Measurements from ENCODE around the gene STYXL1. TPM values are rescaled to one million over a fixed set of nuclear protein-coding genes. Genes with fewer than 3 reads are reported as not detected.

STYXL1 gene
- total RNA-seq, 4 donors from 2014 or later, result 8.7 to 18.1 (median 12.5) TPM

GRCh38 chr7:76074972-76075370 lies 27.2 kb upstream of the STYXL1 start:
- Histone ChIP-seq H3K4me1 (peaks cover 0 to 17% (median 5%) of the 10 kb centered on the region in 3 donors), H3K4me3 (no peak overlapping the region), H3K27me3 (no peaks in the 10 kb centered on the region), H3K27ac (no peak overlapping the region), H3K36me3 (no peaks in the 10 kb centered on the region), H3K9me3 (peaks cover 0 to 13% (median 0%) of the 10 kb centered on the region in 3 donors)
- ATAC-seq, result no peak
- no peak for TF ChIP-seq EP300 (IDR thresholded peaks at IDR 0.05)
- TF ChIP-seq POLR2AphosphoS5 (IDR thresholded peaks at IDR 0.05), result no peak
- TF ChIP-seq, protein P1, sequence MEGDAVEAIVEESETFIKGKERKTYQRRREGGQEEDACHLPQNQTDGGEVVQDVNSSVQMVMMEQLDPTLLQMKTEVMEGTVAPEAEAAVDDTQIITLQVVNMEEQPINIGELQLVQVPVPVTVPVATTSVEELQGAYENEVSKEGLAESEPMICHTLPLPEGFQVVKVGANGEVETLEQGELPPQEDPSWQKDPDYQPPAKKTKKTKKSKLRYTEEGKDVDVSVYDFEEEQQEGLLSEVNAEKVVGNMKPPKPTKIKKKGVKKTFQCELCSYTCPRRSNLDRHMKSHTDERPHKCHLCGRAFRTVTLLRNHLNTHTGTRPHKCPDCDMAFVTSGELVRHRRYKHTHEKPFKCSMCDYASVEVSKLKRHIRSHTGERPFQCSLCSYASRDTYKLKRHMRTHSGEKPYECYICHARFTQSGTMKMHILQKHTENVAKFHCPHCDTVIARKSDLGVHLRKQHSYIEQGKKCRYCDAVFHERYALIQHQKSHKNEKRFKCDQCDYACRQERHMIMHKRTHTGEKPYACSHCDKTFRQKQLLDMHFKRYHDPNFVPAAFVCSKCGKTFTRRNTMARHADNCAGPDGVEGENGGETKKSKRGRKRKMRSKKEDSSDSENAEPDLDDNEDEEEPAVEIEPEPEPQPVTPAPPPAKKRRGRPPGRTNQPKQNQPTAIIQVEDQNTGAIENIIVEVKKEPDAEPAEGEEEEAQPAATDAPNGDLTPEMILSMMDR (IDR thresholded peaks at IDR 0.05), result no peak
- no peak for TF ChIP-seq POLR2A (IDR thresholded peaks at IDR 0.05)
- 100% methylated on average over 1 of the region's 4 CpGs; no CpG with 5 or more reads in 1 of the 2 donors for WGBS, 2 donors (ENCODE audit: low coverage in 1 of 2)

DNA sequence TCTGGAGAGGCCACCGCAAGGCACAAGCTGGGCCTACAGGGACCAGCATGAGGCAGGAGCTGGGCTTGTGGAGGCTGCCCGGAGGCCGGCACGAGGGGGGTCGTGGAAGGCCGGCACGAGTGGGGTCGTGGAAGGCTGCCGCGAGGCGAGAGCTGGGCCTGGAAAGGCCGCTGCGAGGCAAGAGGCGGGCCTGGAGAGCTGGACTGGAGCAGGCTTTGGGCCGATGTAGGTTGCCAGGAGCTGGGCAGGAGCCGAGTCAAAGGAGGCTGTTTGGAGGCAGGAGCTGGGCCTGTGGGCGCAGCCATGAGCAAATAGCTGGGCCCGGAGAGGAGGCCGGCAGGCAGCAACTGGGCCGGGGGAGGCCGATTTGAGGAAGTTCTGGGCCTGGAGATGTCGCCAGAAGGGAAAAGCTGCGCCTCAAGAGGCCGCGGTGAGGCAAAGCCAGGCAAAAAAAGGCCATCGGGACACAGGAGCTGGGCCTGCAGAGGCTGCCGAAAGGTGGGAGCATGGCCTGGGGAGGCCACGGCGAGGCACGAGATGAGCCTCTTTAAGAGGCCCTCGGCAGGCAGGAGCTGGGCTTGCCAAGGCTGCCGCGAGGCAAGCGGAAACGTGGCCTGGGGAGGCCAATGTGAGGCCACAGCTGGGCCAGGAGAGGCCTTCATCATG lies 26.6 kb upstream of the STYXL1 start:
- no peak for TF ChIP-seq EP300 (IDR thresholded peaks at IDR 0.05)
- Histone ChIP-seq H3K9me3 (peaks cover 0 to 13% (median 0%) of the 10 kb centered on the region in 3 donors), H3K27me3 (no peaks in the 10 kb centered on the region), H3K27ac (no peak overlapping the region), H3K4me1 (peaks cover 0 to 22% (median 8%) of the 10 kb centered on the region in 3 donors), H3K36me3 (no peaks in the 10 kb centered on the region), H3K4me3 (no peak overlapping the region)
- WGBS, 2 donors (ENCODE audit: low coverage in 1 of 2), result 94 to 99% methylated on average over 7 to 20 of the region's 35 CpGs
- ATAC-seq, result no peak

DNA sequence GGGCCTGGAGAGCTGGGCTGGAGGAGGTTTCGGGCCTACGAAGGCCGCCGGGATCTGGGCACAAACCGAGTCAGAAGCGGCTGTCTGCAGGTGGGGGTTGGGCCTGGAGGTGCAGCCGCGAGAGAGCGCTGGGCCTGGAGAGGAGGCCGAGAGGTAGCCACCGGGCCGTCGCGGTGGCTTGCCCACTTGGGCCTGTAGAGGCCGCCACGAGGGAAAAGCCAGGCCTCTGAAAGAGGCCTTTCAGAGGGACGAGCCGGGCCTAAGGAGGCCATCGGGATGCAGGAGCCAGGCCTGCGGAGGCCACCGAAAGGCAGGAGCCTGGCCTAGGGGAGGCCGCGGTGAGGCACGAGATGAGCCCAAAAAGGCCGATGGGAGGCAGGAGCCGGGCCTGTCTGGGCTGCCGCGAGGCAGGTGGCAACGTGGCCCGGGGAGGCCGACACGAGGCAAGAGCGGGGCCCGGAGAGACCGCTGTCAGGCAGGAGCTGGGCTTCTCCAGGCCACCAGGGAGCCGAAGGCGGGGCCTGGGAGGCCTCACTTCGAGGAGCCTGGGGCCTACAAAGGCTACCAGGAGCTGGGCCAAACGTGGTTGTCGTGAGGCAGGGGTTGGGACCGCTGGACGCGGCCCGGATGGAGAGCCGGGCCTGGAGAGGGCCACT lies 25.7 kb upstream of the STYXL1 start:
- TF ChIP-seq POLR2AphosphoS5 (IDR thresholded peaks at IDR 0.05), result no peak
- no peak for TF ChIP-seq EP300 (IDR thresholded peaks at IDR 0.05)
- TF ChIP-seq, protein P1 (IDR thresholded peaks at IDR 0.05), result no peak
- TF ChIP-seq POLR2A (IDR thresholded peaks at IDR 0.05), result no peak

GRCh38 chr7:76072243-76073148 lies 24.7 kb upstream of the STYXL1 start:
- Histone ChIP-seq H3K27ac (peak overlapping the region in 3 of 4 donors; percentile 80 to 91 (median 83)), H3K36me3 (peaks cover 0 to 2% of the 10 kb centered on the region in 2 donors), H3K9me3 (peaks cover 0 to 13% (median 0%) of the 10 kb centered on the region in 3 donors), H3K4me1 (peaks cover 0 to 28% (median 12%) of the 10 kb centered on the region in 3 donors), H3K27me3 (no peaks in the 10 kb centered on the region), H3K4me3 (no peak overlapping the region)
- 90% methylated on average over 14 of the region's 47 CpGs; no CpG with 5 or more reads in 1 of the 2 donors for WGBS, 2 donors (ENCODE audit: low coverage in 1 of 2)
- no peak for ATAC-seq
- TF ChIP-seq POLR2AphosphoS5 (IDR thresholded peaks at IDR 0.05), result no peak
- TF ChIP-seq EP300 (IDR thresholded peaks at IDR 0.05), result no peak
- TF ChIP-seq POLR2A (IDR thresholded peaks at IDR 0.05), result no peak
- TF ChIP-seq, protein P1 (IDR thresholded peaks at IDR 0.05), result no peak

More for the DNA sequence above, 25.7 kb upstream of the STYXL1 start:
- no peak for ATAC-seq
- no peaks in the 10 kb centered on the region for H3K27me3 ChIP-seq
- no peaks in the 10 kb centered on the region for H3K36me3 ChIP-seq
- H3K27ac ChIP-seq, result no peak overlapping the region
- WGBS, 2 donors (ENCODE audit: low coverage in 1 of 2), result 84% methylated on average over 6 of the region's 45 CpGs; no CpG with 5 or more reads in 1 of the 2 donors
- no peak overlapping the region for H3K4me3 ChIP-seq
- peaks cover 0 to 13% (median 0%) of the 10 kb centered on the region in 3 donors for H3K9me3 ChIP-seq
- peaks cover 0 to 28% (median 12%) of the 10 kb centered on the region in 3 donors for H3K4me1 ChIP-seq
